OCI-LY7 (cell line): ENCODE results near the gene TMEM144. TPM values are rescaled to one million over a fixed set of nuclear protein-coding genes. Genes with fewer than 3 reads are reported as not detected.

Source experiments
- BruUV-seq: library from RNA; stranded (reverse); fragments of 400-500 nt; replicated peaks from 2 replicates; lab custom pipeline; 2021; lab: Mats Ljungman, UMichigan
- CTCF ChIA-PET: fragments of 300-600 bp; sonication (Branson Sonifier 250); formaldehyde crosslinking; loops from one replicate; lab custom pipeline; 2022; ENCODE audit warnings: antibody characterized with exemption; ENCODE audit not compliant: unreplicated experiment; lab: Charles Lee
- POLR2A ChIA-PET: fragments of 300-600 bp; sonication (Branson Sonifier 250); formaldehyde crosslinking; loops from one replicate; lab custom pipeline; 2022; ENCODE audit warnings: antibody characterized with exemption; lab: Charles Lee
- DNase-seq: peaks from one replicate; pipeline ENCODE4 v3.0.0-alpha.2; 2015; ENCODE audit warnings: low spot score
- H2AFZ ChIP-seq: fragments of 200-600 bp; sonication (generic), shearing (Covaris generic); 2 replicates; pipeline ENCODE4 v1.6.1; 2014; ENCODE audit warnings: mild to moderate bottlenecking, antibody characterized with exemption, low read length, moderate library complexity
- H3K27ac ChIP-seq: fragments of 200-600 bp; sonication (generic); 2 replicates; pipeline ENCODE4 v1.5.1; 2014; ENCODE audit warnings: mixed run types, low read depth, mild to moderate bottlenecking, moderate library complexity, low read length, inconsistent platforms; ENCODE audit not compliant: poor library complexity, severe bottlenecking
- H3K36me3 ChIP-seq: fragments of 200-600 bp; sonication (generic); 2 replicates; pipeline ENCODE4 v1.6.1; 2014; ENCODE audit warnings: mild to moderate bottlenecking, antibody characterized with exemption, low read length, moderate library complexity, mixed read lengths; ENCODE audit not compliant: insufficient read depth
- H3K4me1 ChIP-seq: fragments of 200-600 bp; sonication (generic); 2 replicates; pipeline ENCODE4 v1.5.1; 2014; ENCODE audit warnings: mild to moderate bottlenecking, low read length; ENCODE audit not compliant: insufficient read depth, poor library complexity, severe bottlenecking
- H3K4me2 ChIP-seq: fragments of 200-600 bp; sonication (generic); 2 replicates; pipeline ENCODE4 v1.6.1; 2014; ENCODE audit warnings: mild to moderate bottlenecking, low read length
- H3K4me3 ChIP-seq: fragments of 200-600 bp; sonication (generic); 2 replicates; pipeline ENCODE4 v1.5.1; 2014; ENCODE audit warnings: mild to moderate bottlenecking, low read depth, low read length; ENCODE audit not compliant: poor library complexity, severe bottlenecking
- H3K79me2 ChIP-seq: fragments of 200-600 bp; sonication (generic); 2 replicates; pipeline ENCODE4 v1.6.1; 2016; ENCODE audit warnings: low read depth, mild to moderate bottlenecking, low read length, moderate library complexity, mixed read lengths; ENCODE audit not compliant: insufficient read depth
- H3K9me2 ChIP-seq: fragments of 200-600 bp; sonication (generic); 2 replicates; pipeline ENCODE4 v1.6.1; 2016; ENCODE audit warnings: mild to moderate bottlenecking, low read length, mixed read lengths; ENCODE audit not compliant: insufficient read depth
- H3K9me3 ChIP-seq: fragments of 200-600 bp; sonication (generic); 2 replicates; pipeline ENCODE4 v1.6.1; 2014; ENCODE audit warnings: mild to moderate bottlenecking, mixed run types, low read length, mixed read lengths
- H4K20me1 ChIP-seq: fragments of 200-600 bp; sonication (generic); 2 replicates; pipeline ENCODE4 v1.6.1; 2014; ENCODE audit warnings: mild to moderate bottlenecking, antibody characterized with exemption, low read length, moderate library complexity, mixed read lengths; ENCODE audit not compliant: insufficient read depth
- EZH2phosphoT487 ChIP-seq: fragments of 200-600 bp; sonication (generic); IDR thresholded peaks from 2 replicates; pipeline ENCODE4 v1.6.1; 2018; ENCODE audit warnings: low read depth, borderline replicate concordance, mild to moderate bottlenecking, mixed run types, antibody characterized with exemption, low read length, moderate library complexity, mixed read lengths
- intact Hi-C: fragments of 100-400 bp; cut with micrococcal nuclease; formaldehyde crosslinking; loops from one replicate; pipeline ENCODE4 v1.10.0; 2022; ENCODE audit not compliant: unreplicated experiment
- total RNA-seq, 2 experiments: library from RNA; depleted of rRNA in 1 of 2; stranded (reverse); fragments of >200 nt in 1 of 2; shearing (Covaris generic) in 1 of 2; gene quantifications; 2 replicates each; pipeline ENCODE4 v1.2.3, GENCODE V29; 2014 to 2022
- TF ChIP-seq, protein P1 (sequence below): fragments of 200-600 bp; sonication (generic); conservative IDR thresholded peaks from 2 replicates; pipeline ENCODE4 v1.5.1; 2014; ENCODE audit warnings: mild to moderate bottlenecking, antibody characterized with exemption, low read length, moderate library complexity, mixed read lengths

TMEM144 gene
- total RNA-seq, 2 experiments from 2014 or later, result 0.30 TPM; not detected in 1

GRCh38 chr4:158239196-158239595 lies 28.9 kb downstream of the TMEM144 start:
- TF ChIP-seq EZH2phosphoT487, result no peak
- TF ChIP-seq, protein P1, sequence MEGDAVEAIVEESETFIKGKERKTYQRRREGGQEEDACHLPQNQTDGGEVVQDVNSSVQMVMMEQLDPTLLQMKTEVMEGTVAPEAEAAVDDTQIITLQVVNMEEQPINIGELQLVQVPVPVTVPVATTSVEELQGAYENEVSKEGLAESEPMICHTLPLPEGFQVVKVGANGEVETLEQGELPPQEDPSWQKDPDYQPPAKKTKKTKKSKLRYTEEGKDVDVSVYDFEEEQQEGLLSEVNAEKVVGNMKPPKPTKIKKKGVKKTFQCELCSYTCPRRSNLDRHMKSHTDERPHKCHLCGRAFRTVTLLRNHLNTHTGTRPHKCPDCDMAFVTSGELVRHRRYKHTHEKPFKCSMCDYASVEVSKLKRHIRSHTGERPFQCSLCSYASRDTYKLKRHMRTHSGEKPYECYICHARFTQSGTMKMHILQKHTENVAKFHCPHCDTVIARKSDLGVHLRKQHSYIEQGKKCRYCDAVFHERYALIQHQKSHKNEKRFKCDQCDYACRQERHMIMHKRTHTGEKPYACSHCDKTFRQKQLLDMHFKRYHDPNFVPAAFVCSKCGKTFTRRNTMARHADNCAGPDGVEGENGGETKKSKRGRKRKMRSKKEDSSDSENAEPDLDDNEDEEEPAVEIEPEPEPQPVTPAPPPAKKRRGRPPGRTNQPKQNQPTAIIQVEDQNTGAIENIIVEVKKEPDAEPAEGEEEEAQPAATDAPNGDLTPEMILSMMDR, result no peak
- CTCF ChIA-PET, result no interaction called here
- no peak overlapping the region for H2AFZ ChIP-seq

DNA sequence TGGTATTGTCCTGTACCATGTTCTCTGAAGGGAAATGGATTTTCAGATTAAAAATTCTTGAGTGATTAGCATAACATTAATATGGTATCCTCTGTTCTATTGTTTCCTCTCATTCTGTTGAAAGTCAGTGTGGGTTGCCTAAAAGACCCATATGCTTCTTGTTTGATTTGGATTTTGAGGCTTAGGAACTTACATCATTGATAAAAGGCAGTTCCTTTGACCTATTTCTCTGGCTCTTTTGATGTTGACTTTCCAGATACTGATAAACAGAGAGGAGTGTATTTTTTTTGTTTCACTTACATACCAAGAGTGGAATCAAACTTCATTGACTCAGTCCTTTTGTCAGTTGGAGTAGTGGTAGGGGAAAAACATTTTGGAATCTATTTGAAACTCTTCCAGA lies 32.8 kb downstream of the TMEM144 start:
- no peak for TF ChIP-seq EZH2phosphoT487
- TF ChIP-seq, protein P1, result no peak
- DNase-seq, result no peak
- H3K4me1 ChIP-seq, result no peaks in the 10 kb centered on the region
- ChIA-PET CTCF (no interaction called here), POLR2A (no interaction called here)
- no peaks in the 10 kb centered on the region for H3K79me2 ChIP-seq
- intact Hi-C loops, result no loop called here
- no peaks in the 10 kb centered on the region for H3K9me2 ChIP-seq
- H3K4me2 ChIP-seq, result no peak overlapping the region
- no peaks in the 10 kb centered on the region for H3K9me3 ChIP-seq
- H3K36me3 ChIP-seq, result no peaks in the 10 kb centered on the region
- no peak overlapping the region for H3K27ac ChIP-seq
- no peak overlapping the region for H3K4me3 ChIP-seq
- H4K20me1 ChIP-seq, result no peaks in the 10 kb centered on the region
- no TSS peak for BruUV-seq
- no peak overlapping the region for H2AFZ ChIP-seq

More at GRCh38 chr4:158239196-158239595, 28.9 kb downstream of the TMEM144 start:
- Histone ChIP-seq H3K36me3 (no peaks in the 10 kb centered on the region), H3K79me2 (no peaks in the 10 kb centered on the region), H3K4me2 (no peak overlapping the region), H3K9me3 (no peaks in the 10 kb centered on the region), H4K20me1 (no peaks in the 10 kb centered on the region), H3K4me3 (no peak overlapping the region), H3K27ac (no peak overlapping the region), H3K9me2 (no peaks in the 10 kb centered on the region), H3K4me1 (no peaks in the 10 kb centered on the region)
- DNase-seq, result no peak
- BruUV-seq, result no TSS peak
- intact Hi-C loops, result no loop called here
- POLR2A ChIA-PET, result no interaction called here

DNA sequence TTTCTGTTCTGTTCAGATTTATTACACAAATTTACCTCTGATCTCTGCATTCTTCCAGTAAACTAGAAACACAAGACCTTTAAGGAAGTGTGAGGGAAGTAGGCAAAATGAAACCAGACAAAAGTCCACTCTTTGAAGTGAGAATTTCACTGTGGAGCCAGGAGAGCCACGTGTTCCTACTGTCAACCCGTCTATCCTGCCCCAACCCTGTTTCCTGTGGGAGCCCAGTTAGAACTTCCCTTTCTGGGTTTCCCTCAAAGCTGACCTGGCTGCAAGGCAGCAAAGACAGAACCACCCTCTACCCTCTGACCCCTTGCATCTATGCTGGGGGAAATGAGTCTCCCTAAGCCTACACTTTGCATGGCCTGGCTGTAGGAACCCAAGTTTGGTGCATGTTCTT lies 40.0 kb downstream of the TMEM144 start:
- ChIA-PET CTCF (no interaction called here), POLR2A (no interaction called here)
- no peaks in the 10 kb centered on the region for H3K79me2 ChIP-seq
- H4K20me1 ChIP-seq, result no peaks in the 10 kb centered on the region
- intact Hi-C loops, result no loop called here
- no peaks in the 10 kb centered on the region for H3K4me1 ChIP-seq
- no peaks in the 10 kb centered on the region for H3K9me3 ChIP-seq
- H3K9me2 ChIP-seq, result no peaks in the 10 kb centered on the region
- H3K4me2 ChIP-seq, result no peak overlapping the region
- no TSS peak for BruUV-seq
- no peak for DNase-seq
- no peak overlapping the region for H3K4me3 ChIP-seq
- H3K27ac ChIP-seq, result no peak overlapping the region
- no peak for TF ChIP-seq EZH2phosphoT487
- TF ChIP-seq, protein P1, result no peak
- H3K36me3 ChIP-seq, result no peaks in the 10 kb centered on the region
- H2AFZ ChIP-seq, result no peak overlapping the region
